Endothelial cell of hepatic sinusoid (primary cell): Measurements from ENCODE around the gene STIM1.

Experiments
- in situ Hi-C: cut with HindIII; loops from 2 replicates; pipeline ENCODE4 v1.10.0; 2017; ENCODE audit warnings: low sequenced_read_pairs

STIM1 gene

DNA sequence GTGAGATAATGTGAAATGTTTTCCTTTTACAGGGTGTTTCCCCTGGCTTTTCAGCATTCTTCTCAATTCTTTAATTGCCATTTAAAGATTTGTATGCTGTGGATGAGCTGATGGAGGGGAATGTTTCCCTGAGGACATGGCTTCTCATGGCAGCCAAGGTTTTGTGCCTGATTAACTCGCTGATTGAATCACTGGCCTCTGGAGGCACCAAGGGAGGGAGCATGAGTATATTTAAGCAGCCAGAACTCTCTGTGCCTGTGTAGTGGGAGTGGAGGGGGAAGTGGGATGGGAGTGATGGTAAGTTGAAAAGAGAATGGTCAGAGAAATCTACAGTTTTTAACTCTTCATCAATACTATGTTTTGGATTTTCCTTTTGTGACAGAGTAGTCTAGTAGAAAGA is 88.7 kb downstream of the STIM1 start:
- in situ Hi-C loops = no loop called here

DNA sequence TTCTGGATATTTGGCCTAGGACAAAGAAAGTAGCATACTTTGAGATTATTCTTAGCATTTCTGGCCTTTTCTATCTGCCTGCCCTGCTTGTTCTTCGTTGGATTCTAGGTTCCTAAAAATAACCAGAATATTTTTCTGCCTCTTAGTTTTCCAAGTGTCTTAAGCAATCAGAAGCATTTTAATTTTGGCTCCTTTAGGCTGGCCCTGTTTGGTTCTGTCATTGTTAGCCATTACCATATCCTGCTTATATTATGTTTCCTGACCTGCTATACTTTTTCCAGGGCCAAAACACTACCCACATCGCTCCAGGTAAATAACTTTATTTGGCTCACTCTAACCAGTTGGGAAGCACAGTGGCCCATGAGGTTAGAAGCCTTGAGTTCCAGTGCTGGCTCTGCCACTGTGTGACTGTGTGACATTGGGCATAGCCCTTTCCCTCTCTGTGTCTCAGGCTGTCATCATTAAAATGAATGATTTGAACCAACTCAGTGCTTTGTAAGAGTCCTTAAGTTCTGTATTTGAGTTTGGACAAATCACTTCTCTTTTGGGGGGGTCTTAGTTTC is 91.1 kb downstream of the STIM1 start:
- in situ Hi-C loops = no loop called here

DNA sequence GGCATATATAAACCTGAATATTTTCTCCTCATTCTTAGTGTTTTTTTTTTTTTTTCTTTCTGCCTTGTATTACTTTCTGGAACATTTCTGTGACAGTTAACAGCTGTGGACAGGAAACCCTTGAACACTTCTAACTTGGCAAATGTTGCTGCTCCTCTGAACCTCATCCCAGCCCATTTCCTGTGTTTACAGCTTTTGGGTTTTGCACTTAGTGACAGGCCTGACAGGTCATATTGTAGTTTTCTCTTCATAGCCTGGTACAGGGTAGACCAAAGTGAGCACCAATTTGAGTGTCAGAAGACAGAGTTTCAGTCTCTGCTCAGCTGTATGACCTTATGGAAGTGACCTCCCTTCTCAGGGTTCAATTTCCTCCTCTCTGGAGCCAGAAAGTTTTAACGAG is 91.6 kb downstream of the STIM1 start:
- in situ Hi-C loops = no loop called here

GRCh38 chr11:3949125-3949524 is 93.7 kb downstream of the STIM1 start:
- in situ Hi-C loops = no loop called here

- in situ Hi-C loops = loop anchor here (5.0 kb wide), 1 partner anchor 39 kb away; no protein-coding TSS in a partner anchor
These were observed 95.7 kb downstream of the STIM1 start for GRCh38 chr11:3950996-3951660.

DNA sequence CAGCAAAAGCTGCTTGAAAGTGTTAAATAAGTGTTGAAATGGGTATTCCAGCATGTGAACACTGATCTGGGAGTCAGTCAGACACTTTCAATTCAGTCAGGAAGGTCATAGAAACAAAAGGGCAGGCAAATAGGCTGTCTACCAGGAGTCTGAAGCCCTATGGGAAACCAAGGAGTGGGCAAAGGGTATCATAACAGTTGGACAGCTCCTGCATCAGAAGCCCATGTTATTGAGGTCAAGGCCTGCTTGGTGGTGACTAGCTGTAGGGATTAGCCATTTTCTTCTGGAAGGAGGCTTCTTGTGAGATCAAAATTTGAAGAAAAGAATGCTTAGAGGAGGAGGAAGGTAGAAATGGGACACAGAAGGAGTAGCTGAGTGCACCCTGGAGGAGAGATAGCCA is 97.3 kb downstream of the STIM1 start:
- in situ Hi-C loops = loop anchor here (5.0 kb wide), 1 partner anchor 40 kb away; no protein-coding TSS in a partner anchor

GRCh38 chr11:3953327-3953726 is 97.9 kb downstream of the STIM1 start:
- in situ Hi-C loops = loop anchor here (5.0 kb wide), 1 partner anchor 41 kb away; no protein-coding TSS in a partner anchor

GRCh38 chr11:3954448-3955298 is 99.2 kb downstream of the STIM1 start:
- in situ Hi-C loops = loop anchor here (5.0 kb wide), 1 partner anchor 42 kb away; no protein-coding TSS in a partner anchor

- in situ Hi-C loops = no loop called here
These were observed 99.8 kb downstream of the STIM1 start for GRCh38 chr11:3955299-3955665.

DNA sequence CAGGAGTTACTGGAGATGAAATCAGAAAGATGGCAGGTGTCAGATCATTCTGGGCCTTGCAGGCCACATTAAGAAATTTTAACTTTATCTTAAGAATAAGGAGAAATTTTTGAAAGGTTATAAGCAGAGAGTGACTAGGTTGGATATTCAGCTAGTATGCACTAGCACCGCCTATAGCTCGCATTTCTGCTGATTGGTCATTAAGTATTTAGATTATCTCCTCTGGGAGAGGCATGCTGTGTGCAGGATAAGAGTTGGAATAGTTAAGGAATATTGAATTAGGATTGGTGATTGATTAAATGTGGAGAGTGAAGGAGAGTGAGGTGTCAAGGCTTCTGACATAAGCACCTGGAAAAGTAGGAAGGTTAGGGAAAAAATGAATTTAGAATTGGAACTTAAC is 100.6 kb downstream of the STIM1 start:
- in situ Hi-C loops = no loop called here

GRCh38 chr11:3956748-3957147 is 101.3 kb downstream of the STIM1 start:
- in situ Hi-C loops = no loop called here

DNA sequence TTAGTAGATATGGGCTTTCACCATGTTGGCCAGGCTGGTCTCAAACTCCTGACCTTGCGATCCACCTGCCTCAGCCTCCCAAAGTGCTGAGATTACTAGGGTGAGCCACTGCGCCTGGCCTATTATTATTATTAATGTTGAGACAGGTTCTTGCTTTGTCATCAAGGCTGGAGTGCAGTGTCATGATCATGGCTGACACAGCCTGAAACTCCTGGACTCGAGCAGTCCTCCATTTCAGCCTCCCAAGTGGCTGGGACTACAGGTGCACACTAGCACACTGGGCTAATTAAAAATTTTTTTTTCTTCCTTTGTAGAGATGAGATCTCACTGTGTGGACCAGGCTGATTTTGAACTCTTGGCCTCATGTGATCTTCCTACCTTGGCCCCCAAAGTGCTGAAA is 102.0 kb downstream of the STIM1 start:
- in situ Hi-C loops = no loop called here

DNA sequence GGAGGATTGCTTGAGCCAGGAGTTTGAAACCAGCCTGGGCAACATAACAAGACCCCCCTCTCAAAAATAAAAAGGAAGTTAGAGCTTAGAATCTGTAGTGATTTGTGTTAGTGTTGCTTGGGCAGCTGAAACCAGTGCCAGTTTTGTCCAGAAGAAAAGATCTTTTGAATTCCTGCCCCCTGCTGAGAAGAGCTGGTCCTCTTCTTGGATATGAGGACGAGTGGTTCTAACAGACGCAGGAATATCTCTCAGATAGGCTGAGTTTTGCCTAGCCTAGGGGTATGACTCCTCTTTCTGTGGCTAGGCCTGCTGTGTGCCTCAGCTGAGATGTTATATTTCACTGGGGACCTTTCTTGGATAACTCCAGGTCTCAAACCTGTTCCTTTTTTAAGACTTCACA is 102.8 kb downstream of the STIM1 start:
- in situ Hi-C loops = no loop called here

DNA sequence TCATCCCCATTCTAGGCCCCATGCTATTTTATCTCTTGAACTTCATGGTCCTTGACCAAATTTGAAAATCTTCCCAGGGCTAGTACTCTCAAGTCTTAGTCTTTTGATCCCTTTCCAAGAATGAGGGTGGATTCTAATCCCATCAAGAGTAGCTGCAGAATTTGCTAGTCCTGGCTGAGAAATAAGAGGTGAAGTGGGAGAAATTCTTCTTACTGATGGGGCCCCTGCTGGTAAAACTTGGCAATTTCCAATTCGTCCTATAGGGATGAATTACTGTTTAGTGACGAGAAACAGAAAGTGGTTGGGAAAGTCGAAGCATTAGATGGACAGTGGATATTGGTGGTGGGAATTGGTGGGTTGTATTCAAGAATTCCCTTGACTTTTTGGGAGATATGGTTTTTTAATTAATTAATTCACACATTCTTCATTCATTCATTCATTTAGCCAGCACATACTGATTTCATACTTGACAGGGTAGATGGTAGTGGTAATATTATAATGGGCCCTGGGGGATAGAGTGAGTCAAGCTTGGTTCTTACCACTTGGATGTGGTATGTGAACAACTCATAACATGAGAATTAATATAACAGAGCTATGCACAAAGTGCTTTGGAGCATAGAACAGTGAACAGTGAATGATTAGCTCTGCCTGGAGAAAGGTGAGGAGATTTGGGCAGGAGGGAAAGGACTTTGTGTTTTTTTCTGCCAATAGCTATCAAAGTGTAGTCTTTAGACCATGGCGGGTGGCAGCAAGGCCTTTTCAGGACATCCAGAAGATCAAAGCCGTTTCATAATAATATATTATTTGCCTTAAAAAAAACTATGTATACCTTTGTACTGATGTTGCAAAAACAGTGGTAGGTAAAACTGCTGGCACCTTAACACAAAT is 103.8 kb downstream of the STIM1 start:
- in situ Hi-C loops = no loop called here

DNA sequence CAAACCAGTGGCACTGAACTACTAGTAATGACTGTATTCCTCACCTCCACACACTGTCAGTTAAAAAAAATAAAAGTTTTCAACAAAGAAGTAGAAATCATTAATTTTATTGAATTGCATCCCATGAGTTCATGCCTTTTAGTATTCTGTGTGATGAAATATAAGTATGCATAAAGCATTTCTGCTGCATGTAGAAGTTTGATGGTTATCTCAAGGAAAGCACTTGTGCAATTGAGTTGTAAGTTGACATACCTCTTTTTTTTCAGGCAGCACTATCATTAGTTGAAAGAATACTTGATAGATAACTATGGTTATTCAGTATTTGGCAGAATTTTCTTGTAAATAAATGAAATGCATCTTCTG is 104.4 kb downstream of the STIM1 start:
- in situ Hi-C loops = loop anchor here (10.0 kb wide), 1 partner anchor 115 kb away; no protein-coding TSS in a partner anchor

- in situ Hi-C loops = loop anchor here (10.0 kb wide), 1 partner anchor 112 kb away; no protein-coding TSS in a partner anchor
These were observed 107.0 kb downstream of the STIM1 start for GRCh38 chr11:3962406-3962840.

GRCh38 chr11:3964056-3964455 is 108.6 kb downstream of the STIM1 start:
- in situ Hi-C loops = loop anchor here (10.0 kb wide), 1 partner anchor 111 kb away; no protein-coding TSS in a partner anchor

- in situ Hi-C loops = loop anchor here (10.0 kb wide), 1 partner anchor 110 kb away; no protein-coding TSS in a partner anchor
These were observed 109.6 kb downstream of the STIM1 start for GRCh38 chr11:3964935-3965604.

DNA sequence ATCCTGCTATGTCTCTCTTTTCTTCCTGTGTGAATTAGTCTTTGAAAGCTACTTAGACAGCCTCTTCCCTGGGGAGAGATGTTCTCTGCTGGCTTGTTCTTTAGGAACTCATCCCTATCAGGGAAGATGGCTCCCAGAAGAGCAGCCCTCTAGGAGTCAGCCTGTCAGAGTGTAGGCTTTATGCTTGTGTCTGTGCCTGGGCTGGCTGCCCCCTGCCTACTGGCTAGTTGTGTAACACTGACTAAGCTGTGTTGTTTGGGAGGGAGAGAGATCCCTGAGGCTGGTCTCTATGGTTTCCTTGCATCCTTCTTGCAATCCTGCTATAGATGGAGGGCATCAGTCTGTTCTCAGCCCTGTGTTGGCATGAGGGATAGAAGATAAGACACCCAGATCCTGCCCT is 112.2 kb downstream of the STIM1 start:
- in situ Hi-C loops = loop anchor here (10.0 kb wide), 1 partner anchor 107 kb away; no protein-coding TSS in a partner anchor

DNA sequence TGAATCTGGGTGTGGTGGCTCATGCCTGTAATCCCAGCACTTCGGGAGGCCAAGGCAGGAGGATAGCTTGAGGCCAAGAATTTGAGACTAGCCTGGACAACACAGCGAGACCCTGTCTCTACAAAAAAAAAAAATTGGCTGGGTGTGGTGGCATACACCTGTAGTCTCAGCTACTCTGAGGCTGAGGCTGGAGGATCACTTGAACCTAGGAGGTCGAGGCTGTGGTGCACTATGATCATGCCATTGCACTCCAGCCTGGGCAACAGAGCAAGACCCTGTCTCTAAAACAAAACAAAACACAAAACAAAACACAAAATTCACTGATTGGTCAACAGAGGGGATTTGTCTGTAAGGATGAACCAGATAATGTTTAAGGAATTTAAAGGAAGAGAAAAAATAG is 113.7 kb downstream of the STIM1 start:
- in situ Hi-C loops = loop anchor here (10.0 kb wide), 1 partner anchor 106 kb away; no protein-coding TSS in a partner anchor
